Activated T-helper 1 cell treated with anti-CD3 and anti-CD28 coated beads, Interleukin-2, amount 50 U/mL, for 16 hours (primary cell): ENCODE measurements around the gene PATE4.

Experiments
- DNase-seq, 2 donors: peaks; one replicate each; pipeline ENCODE4 v3.0.0-alpha.2; 2020; ENCODE audit warnings: low read depth in 1 of 2, low spot score in 1 of 2

Gene PATE4

GRCh38 chr11:125887373-125888324 lies 54.5 kb downstream of the PATE4 start, which contains the start of gene HYLS1:
TSS of gene HYLS1 (plus strand) at chr11:125887668. CDS start at chr11:125899369, 11,701 bp downstream.
- DNase-seq: peak; percentile 89 to 93
